ENCODE results near the gene UNC45B.
A peak's percentile ranks its signal among the peaks of the same experiment; 100 is the strongest.
"Not testable (repeated sequence)": the region's sequence is repeated elsewhere in the genome, so short reads cannot be mapped to it uniquely, and the experiment has no call there.

UNC45B gene

DNA sequence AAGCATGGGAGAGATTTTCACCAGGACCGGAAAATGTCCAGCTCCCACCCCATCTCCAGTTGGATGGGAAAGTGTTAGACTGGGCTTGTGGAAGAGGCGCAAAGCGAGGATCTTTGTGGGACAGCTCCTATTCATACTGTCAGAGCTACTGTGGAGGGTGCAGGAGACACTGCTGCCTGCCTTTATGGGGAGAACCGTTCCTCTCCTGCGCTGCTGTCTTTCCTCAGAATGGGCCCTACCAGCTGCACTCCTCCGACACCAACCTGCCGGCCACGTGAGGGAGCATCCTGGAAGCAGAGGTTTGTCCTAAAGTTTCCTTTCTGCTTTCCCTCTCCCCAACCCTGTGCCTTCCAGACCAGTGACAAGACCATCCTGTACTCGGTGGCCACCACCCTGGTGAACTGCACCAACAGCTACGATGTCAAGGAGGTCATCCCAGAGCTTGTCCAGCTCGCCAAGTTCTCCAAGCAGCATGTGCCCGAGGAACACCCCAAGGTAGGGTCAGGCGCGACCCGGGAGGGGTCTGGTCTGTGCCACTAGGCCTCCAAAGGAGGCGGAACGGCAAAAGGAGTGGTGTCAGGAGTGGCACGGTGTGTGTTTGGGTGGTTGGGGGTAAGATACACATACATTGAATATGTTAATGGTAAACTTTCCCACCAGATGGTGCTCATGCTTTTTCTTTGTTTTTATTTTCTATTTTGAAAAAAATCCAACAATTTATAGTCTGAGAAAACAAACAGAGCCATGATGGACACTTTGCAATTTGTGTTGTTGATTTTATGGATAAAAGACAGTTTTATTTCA is 23.6 kb downstream of the UNC45B start:
- H3K4me3 ChIP-seq (ENCODE audit: low read depth, low read length) = no peak overlapping the region
- no peak for DNase-seq (ENCODE audit: low read depth)
- TF ChIP-seq, protein P1, sequence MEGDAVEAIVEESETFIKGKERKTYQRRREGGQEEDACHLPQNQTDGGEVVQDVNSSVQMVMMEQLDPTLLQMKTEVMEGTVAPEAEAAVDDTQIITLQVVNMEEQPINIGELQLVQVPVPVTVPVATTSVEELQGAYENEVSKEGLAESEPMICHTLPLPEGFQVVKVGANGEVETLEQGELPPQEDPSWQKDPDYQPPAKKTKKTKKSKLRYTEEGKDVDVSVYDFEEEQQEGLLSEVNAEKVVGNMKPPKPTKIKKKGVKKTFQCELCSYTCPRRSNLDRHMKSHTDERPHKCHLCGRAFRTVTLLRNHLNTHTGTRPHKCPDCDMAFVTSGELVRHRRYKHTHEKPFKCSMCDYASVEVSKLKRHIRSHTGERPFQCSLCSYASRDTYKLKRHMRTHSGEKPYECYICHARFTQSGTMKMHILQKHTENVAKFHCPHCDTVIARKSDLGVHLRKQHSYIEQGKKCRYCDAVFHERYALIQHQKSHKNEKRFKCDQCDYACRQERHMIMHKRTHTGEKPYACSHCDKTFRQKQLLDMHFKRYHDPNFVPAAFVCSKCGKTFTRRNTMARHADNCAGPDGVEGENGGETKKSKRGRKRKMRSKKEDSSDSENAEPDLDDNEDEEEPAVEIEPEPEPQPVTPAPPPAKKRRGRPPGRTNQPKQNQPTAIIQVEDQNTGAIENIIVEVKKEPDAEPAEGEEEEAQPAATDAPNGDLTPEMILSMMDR (IDR thresholded peaks at IDR 0.05; ENCODE audit: low read depth, low read length, missing control alignments) = peak; percentile 8

DNA sequence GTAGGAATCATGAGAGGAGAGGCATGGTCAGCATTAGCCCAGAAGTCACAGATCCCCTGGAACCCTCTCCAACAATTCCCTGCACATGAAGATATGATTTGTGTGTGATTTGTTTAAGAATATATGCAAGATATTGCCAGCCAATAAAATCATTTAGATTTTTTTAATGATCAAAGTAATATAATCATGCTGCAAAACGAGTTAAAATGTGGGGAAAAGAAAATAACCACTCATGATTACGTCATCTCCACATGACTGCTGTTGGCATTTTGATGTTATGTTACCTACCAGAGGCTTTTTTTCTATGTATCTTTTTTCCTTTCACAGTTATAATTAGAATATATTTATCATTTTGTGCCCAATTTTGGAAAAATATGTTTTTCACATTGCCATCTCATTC is 24.2 kb downstream of the UNC45B start:
- no peak for DNase-seq (ENCODE audit: low read depth)
- H3K4me3 ChIP-seq (ENCODE audit: low read depth, low read length) = no peak overlapping the region
- TF ChIP-seq, protein P1 (IDR thresholded peaks at IDR 0.05; ENCODE audit: low read depth, low read length, missing control alignments) = no peak

DNA sequence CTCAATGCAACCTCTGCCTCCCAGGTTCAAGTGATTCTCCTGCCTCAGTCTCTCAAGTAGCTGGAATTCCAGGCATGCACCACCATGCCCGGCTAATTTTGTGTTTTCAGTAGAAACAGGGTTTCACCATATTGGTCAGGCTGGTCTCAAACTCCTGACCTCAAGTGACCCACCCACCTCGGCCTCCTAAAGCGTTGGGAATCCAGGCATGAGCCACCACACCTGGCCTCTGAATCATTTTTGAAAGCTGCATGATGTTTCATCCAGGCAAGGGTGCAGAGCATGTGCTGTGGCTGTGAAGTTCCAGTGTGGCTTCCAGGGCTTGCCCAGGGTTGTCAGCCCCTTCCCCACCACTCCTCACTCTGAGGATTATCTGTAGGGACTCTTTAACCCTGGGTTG is 24.7 kb downstream of the UNC45B start:
- not testable (repeated sequence) for H3K4me3 ChIP-seq (ENCODE audit: low read depth, low read length); DNase-seq (ENCODE audit: low read depth)

DNA sequence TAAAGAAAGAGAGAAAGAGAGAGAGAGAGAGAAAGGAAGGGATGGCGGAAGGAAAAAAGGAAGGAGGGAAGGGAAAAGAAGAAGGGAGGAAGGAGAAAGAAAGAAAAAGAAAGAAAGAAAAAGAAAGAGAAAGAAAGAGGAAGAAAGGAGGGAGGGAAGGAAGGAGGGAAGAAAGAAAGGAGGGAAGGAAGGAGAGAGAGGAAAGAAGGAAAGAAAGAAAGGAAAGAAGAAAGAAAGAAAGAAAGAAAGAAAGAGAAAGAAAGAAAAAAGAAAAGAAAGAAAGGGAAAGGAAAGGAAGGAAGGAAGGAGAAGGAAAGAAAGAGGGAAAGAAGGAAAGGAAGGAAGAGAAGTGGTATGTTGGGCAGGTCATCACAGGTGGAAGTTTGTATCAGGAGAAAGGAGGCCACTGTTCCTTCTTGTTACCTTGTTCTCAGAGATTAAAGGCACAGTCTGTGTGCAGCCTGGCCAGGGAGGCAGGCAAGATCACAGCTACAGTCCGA is 27.3 kb downstream of the UNC45B start:
- TF ChIP-seq, protein P1 (IDR thresholded peaks at IDR 0.05; ENCODE audit: low read depth, low read length, missing control alignments) = no peak

DNA sequence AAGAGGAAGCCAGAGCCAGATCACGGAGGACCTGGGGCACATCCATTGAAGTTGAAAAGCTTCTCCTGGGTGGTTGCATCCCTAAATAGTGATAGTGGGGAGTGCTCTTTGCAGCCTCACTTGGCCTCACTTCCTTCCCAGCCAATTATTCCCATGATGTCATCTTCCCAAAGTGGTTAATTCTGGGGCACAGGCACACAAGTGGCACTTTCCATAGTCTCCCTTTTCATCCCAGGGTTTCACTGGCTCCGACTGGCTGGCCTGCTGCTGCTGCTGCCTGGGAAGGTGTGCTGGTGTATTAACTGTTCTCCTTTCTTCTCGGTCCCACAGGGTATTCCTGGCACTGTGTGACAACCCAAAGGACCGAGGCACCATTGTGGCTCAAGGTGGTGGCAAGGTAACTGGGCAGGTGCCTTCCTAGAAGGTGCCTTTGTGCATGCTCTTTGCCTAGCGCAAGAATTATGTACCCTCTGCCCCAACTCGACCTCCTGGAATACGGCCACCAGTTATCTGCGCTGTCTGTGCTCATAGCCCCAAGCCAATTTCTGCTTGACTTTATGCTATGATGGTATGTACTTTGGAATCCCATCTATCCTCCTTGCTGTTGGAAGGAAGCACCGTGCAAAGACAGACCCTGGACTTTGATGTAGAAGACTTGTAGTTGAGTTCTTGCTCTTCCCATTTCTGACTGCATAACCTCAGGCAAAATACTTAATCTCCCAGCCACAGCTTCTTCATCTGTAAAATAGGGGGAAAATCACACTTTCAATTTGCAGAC is 28.2 kb downstream of the UNC45B start:
- no peak for DNase-seq (ENCODE audit: low read depth)
- no peak overlapping the region for H3K4me3 ChIP-seq (ENCODE audit: low read depth, low read length)
- TF ChIP-seq, protein P1 (IDR thresholded peaks at IDR 0.05; ENCODE audit: low read depth, low read length, missing control alignments) = no peak

More for the DNA sequence above, 27.3 kb downstream of the UNC45B start:
- DNase-seq (ENCODE audit: low read depth) = no peak
- H3K4me3 ChIP-seq (ENCODE audit: low read depth, low read length) = no peak overlapping the region

DNA sequence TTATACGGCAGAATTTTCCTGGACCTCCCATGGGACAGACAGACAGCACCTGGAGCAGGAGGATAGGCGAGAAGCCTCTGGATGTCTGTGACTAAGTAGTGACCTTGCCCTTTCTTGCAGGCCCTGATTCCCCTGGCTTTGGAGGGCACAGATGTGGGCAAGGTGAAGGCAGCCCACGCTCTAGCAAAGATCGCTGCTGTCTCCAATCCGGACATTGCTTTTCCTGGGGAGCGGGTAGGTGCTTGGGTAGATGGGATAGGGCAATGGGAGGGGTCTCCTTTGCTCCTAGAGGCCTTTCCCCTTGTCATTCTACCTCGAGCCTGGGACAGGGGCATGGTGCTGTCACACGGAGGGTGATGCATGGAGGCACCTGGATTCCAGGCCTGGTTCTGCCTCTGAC is 29.3 kb downstream of the UNC45B start:
- H3K4me3 ChIP-seq (ENCODE audit: low read depth, low read length) = no peak overlapping the region
- no peak for DNase-seq (ENCODE audit: low read depth)
- TF ChIP-seq, protein P1 (IDR thresholded peaks at IDR 0.05; ENCODE audit: low read depth, low read length, missing control alignments) = no peak

DNA sequence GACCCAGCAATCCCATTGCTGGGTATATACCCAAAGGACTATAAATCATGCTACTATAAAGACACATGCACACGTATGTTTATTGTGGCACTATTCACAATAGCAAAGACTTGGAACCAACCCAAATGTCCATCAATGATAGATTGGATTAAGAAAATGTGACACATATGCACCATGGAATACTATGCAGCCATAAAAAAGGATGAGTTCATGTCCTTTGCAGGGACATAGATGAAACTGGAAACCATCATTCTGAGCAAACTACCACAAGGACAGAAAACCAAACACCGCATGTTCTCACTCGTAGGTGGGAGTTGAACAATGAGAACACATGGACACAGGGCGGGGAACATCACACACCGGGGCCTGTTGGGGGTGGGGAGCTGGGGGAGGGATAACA is 31.8 kb downstream of the UNC45B start:
- H3K4me3 ChIP-seq (ENCODE audit: low read depth, low read length); DNase-seq (ENCODE audit: low read depth): not testable (repeated sequence)

Measured in GM12864 (cell line).